Gastrocnemius medialis (tissue), 4 donors: ENCODE results near the gene SLC25A5. TPM values are rescaled to one million over a fixed set of nuclear protein-coding genes. Genes with fewer than 3 reads are reported as not detected.
A peak's percentile ranks its signal among the peaks of the same experiment; 100 is the strongest.

Experiments used
- ATAC-seq, 2 donors: fragments of 150-250 bp; one replicate each; pipeline ENCODE4 v1.9.1; 2016
- DNase-seq, 2 donors: peaks; one replicate each; pipeline ENCODE4 v3.0.0-alpha.2; 2019
- H3K27ac ChIP-seq, 4 donors: fragments of 200-600 bp; sonication (generic); 1 replicate in 1 of 4; 2 replicates in 3 of 4; pipeline ENCODE4 v1.5.1; 2016 to 2018; ENCODE audit warnings: mild to moderate bottlenecking in 2 of 4, moderate library complexity in 1 of 4
- H3K27me3 ChIP-seq, 3 donors: fragments of 200-600 bp; sonication (generic) in 2 of 3; 1 replicate in 1 of 3; 2 replicates in 2 of 3; pipeline versions ENCODE4 v1.5.1 to v1.6.0; 2016 to 2019; ENCODE audit warnings: mild to moderate bottlenecking in 1 of 3, moderate library complexity in 1 of 3
- H3K36me3 ChIP-seq, 2 donors: fragments of 200-600 bp; sonication (generic) in 1 of 2; one replicate each; pipeline ENCODE4 v1.5.1; 2017 to 2018
- H3K4me1 ChIP-seq, 2 donors: fragments of 200-600 bp; sonication (generic) in 1 of 2; one replicate each; pipeline ENCODE4 v1.5.1; 2016 to 2017; ENCODE audit warnings: mild to moderate bottlenecking in 2 of 2
- H3K4me3 ChIP-seq, 4 donors: fragments of 200-600 bp; sonication (generic) in 3 of 4; 1 replicate in 1 of 4; 2 replicates in 3 of 4; pipeline ENCODE4 v1.5.1; 2016 to 2019; ENCODE audit warnings: mild to moderate bottlenecking in 2 of 4
- H3K9me3 ChIP-seq, 3 donors: fragments of 200-600 bp; sonication (generic) in 2 of 3; 1 replicate in 1 of 3; 2 replicates in 2 of 3; pipeline ENCODE4 v1.5.1; 2016 to 2019
- POLR2A ChIP-seq, 2 donors: fragments of 450-650 bp; IDR thresholded peaks; one replicate each; pipeline ENCODE4 v1.6.1; 2017; ENCODE audit warnings: antibody characterized with exemption in 2 of 2, mild to moderate bottlenecking in 2 of 2, moderate library complexity in 2 of 2
- in situ Hi-C, 4 donors: fragments of 200-750 bp; cut with MboI; loops; one replicate each; pipeline versions ENCODE4 v1.15.0 to v1.8.0; 2017; ENCODE audit warnings: low sequenced_read_pairs in 4 of 4
- intact Hi-C: fragments of 100-400 bp; cut with DNase I; formaldehyde crosslinking; loops from one replicate; pipeline ENCODE4 v1.15.1; 2023; ENCODE audit warnings: low total_unique reads
- total RNA-seq, 4 donors: library from RNA; depleted of rRNA; stranded (reverse); fragments of >200 nt; gene quantifications; one replicate each; pipeline versions ENCODE4 v1.1.0 to v1.2.3, GENCODE V29; 2016
- TF ChIP-seq, protein P1 (sequence below), 5 experiments: fragments of 450-650 bp in 3 of 5; fragments of 200-600 bp in 2 of 5; sonication (generic) in 2 of 5; IDR thresholded peaks in 4 of 5; conservative IDR thresholded peaks in 1 of 5; 1 replicate in 4 of 5; 2 replicates in 1 of 5; pipeline ENCODE4 v1.5.1; 2016 to 2019; ENCODE audit warnings: antibody characterized with exemption in 5 of 5, mild to moderate bottlenecking in 3 of 5, moderate library complexity in 3 of 5

SLC25A5 gene
- total RNA-seq, 4 donors from 2014 or later, result 38.2 to 65.3 (median 52.2) TPM

GRCh38 chrX:119516157-119516702 is 48.0 kb downstream of the SLC25A5 start:
- no peaks in the 10 kb centered on the region for H3K4me1 ChIP-seq
- intact Hi-C loops (loop anchor here (2.0 kb wide), 1 partner anchor 215 kb away; no protein-coding TSS in a partner anchor), in situ Hi-C loops (loop anchor here in 2 of 4 donors (10.0 to 25.0 kb wide), 2 partner anchors 219 to 221 kb away; no protein-coding TSS in a partner anchor)
- H3K27me3 ChIP-seq, result no peaks in the 10 kb centered on the region
- TF ChIP-seq, protein P1, sequence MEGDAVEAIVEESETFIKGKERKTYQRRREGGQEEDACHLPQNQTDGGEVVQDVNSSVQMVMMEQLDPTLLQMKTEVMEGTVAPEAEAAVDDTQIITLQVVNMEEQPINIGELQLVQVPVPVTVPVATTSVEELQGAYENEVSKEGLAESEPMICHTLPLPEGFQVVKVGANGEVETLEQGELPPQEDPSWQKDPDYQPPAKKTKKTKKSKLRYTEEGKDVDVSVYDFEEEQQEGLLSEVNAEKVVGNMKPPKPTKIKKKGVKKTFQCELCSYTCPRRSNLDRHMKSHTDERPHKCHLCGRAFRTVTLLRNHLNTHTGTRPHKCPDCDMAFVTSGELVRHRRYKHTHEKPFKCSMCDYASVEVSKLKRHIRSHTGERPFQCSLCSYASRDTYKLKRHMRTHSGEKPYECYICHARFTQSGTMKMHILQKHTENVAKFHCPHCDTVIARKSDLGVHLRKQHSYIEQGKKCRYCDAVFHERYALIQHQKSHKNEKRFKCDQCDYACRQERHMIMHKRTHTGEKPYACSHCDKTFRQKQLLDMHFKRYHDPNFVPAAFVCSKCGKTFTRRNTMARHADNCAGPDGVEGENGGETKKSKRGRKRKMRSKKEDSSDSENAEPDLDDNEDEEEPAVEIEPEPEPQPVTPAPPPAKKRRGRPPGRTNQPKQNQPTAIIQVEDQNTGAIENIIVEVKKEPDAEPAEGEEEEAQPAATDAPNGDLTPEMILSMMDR (IDR thresholded peaks at IDR 0.05 in 4 of 5, conservative IDR thresholded peaks at IDR 0.05 in 1 of 5), result peak; percentile 33 to 71 (median 61)
- no peak for TF ChIP-seq POLR2A (IDR thresholded peaks at IDR 0.05)
- DNase-seq (peak; percentile 5 to 16), ATAC-seq (peak; percentile 62 to 87)
- no peak overlapping the region for H3K4me3 ChIP-seq
- no peak overlapping the region for H3K27ac ChIP-seq
- H3K9me3 ChIP-seq, result no peaks in the 10 kb centered on the region
- H3K36me3 ChIP-seq, result no peaks in the 10 kb centered on the region

DNA sequence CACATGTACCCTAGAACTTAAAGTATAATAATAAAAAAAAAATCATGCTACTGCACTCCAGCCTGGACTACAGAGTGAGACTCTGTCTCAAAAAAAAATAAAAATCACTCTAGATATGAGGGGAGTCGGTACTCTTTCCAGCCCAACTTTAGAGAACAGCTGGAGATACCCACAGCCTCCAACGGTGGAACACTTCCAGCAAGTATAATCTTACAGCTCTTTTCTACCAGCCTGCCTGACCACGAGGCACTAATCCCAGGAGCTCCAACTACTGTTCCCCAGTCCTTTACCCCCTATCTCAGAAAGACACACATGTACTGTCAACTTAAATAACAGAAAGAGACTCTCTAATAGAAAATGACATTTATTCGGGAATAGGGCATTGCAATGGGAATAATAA is 50.1 kb downstream of the SLC25A5 start:
- Histone ChIP-seq H3K36me3 (no peaks in the 10 kb centered on the region), H3K4me3 (no peak overlapping the region), H3K27me3 (no peaks in the 10 kb centered on the region), H3K27ac (no peak overlapping the region), H3K9me3 (no peaks in the 10 kb centered on the region), H3K4me1 (no peaks in the 10 kb centered on the region)
- no peak for TF ChIP-seq POLR2A (IDR thresholded peaks at IDR 0.05)
- TF ChIP-seq, protein P1 (IDR thresholded peaks at IDR 0.05 in 4 of 5, conservative IDR thresholded peaks at IDR 0.05 in 1 of 5), result no peak
- in situ Hi-C loops, result loop anchor here in 2 of 4 donors (10.0 to 25.0 kb wide), 2 partner anchors 216 to 219 kb away; no protein-coding TSS in a partner anchor
- intact Hi-C loops, result no loop called here
- ATAC-seq (no peak), DNase-seq (no peak)

Other genes starting within 250 kb of the SLC25A5 start
- gene PGRMC1, start 232.2 kb upstream of the SLC25A5 start, total RNA-seq, result 10 to 100 TPM; 11.4 to 14.4 (median 13.0) TPM
- 1 to 10 TPM in 3 of 4 donors, under 1 TPM in 1; 0.87 to 2.7 (median 1.8) TPM for gene SLC25A43, start 69.1 kb upstream of the SLC25A5 start, total RNA-seq
- 10 to 100 TPM; 15.3 to 38.0 (median 17.3) TPM for gene STEEP1, start 97.0 kb downstream of the SLC25A5 start, total RNA-seq
- 10 to 100 TPM; 28.1 to 41.7 (median 35.9) TPM for gene UBE2A, start 106.1 kb downstream of the SLC25A5 start, total RNA-seq
- 1 to 10 TPM; 2.5 to 5.1 (median 4.3) TPM for gene NKRF, start 138.0 kb downstream of the SLC25A5 start, total RNA-seq
- gene SEPTIN6, start 224.7 kb downstream of the SLC25A5 start, total RNA-seq, result 10 to 100 TPM in 1 of 4 donors, 1 to 10 TPM in 3; 1.2 to 11.1 (median 3.5) TPM